HCT116 (cell line): ENCODE measurements around the gene ZNF414. TPM values are rescaled to one million over a fixed set of nuclear protein-coding genes. Genes with fewer than 3 reads are reported as not detected.

Source experiments
- ATAC-seq: fragments of 200-7000 bp; cut with Tn5 transposase; 2 replicates; pipeline ENCODE4 v1.9.1; 2020; ENCODE audit warnings: mild to moderate bottlenecking, moderate library complexity
- BruUV-seq: library from RNA; stranded (reverse); fragments of 400-500 nt; replicated peaks from 2 replicates; lab custom pipeline; 2021; lab: Mats Ljungman, UMichigan
- CTCF ChIA-PET: fragments of 300-600 bp; sonication (Branson Sonifier 250); formaldehyde crosslinking; loops from one replicate; lab custom pipeline; 2021; ENCODE audit warnings: antibody characterized with exemption; lab: Charles Lee
- POLR2A ChIA-PET: fragments of 300-600, 350-600 bp; sonication (Branson Sonifier 250); formaldehyde crosslinking; loops from one replicate; lab custom pipeline; 2021; ENCODE audit warnings: antibody characterized with exemption; lab: Charles Lee
- RAD21 ChIA-PET, 2 experiments: fragments of 300-600 bp; sonication (Branson Sonifier 250); formaldehyde crosslinking; loops; one replicate each; lab custom pipeline; 2023; ENCODE audit warnings: low total read pairs in 2 of 2; ENCODE audit not compliant: uncharacterized antibody in 2 of 2, unreplicated experiment in 2 of 2, low non-redundant PET in 1 of 2; lab: Charles Lee
- DNase-seq: peaks from one replicate; pipeline ENCODE4 v3.0.0-alpha.2; 2010; ENCODE audit warnings: low read depth, low spot score
- H2AFZ ChIP-seq: fragments of 200-600 bp; shearing (Covaris generic), sonication (generic); 2 replicates; pipeline ENCODE4 v1.6.1; 2017; ENCODE audit warnings: low read depth, mixed run types, mixed read lengths, antibody characterized with exemption, low read length; ENCODE audit not compliant: poor library complexity, severe bottlenecking
- H3K27ac ChIP-seq: 2 replicates; pipeline ENCODE4 v1.5.1; 2012; ENCODE audit warnings: low read depth, low read length
- H3K27me3 ChIP-seq: fragments of 200-600 bp; sonication (generic); 2 replicates; pipeline ENCODE4 v1.6.1; 2016; ENCODE audit warnings: mixed run types, low read length, mixed read lengths; ENCODE audit not compliant: insufficient read depth
- H3K36me3 ChIP-seq, 2 experiments: fragments of 200-500 bp in 1 of 2; fragments of 200-600 bp in 1 of 2; sonication (Bioruptor generic) in 1 of 2; sonication (generic) in 1 of 2; 2 replicates each; pipeline versions ENCODE4 v1.5.1 to v1.6.1; 2014 to 2016; ENCODE audit warnings: low read length in 2 of 2, inconsistent platforms in 1 of 2, mixed read lengths in 1 of 2, mixed run types in 1 of 2; ENCODE audit not compliant: insufficient read depth in 2 of 2, control insufficient read depth in 1 of 2
- H3K4me1 ChIP-seq, 2 experiments: fragments of 200-600 bp in 1 of 2; sonication (generic) in 1 of 2; 2 replicates each; pipeline versions ENCODE4 v1.5.1 to v1.6.1; 2012 to 2017; ENCODE audit warnings: low read length in 2 of 2, inconsistent platforms in 1 of 2, mild to moderate bottlenecking in 1 of 2, mixed read lengths in 1 of 2, mixed run types in 1 of 2, moderate library complexity in 1 of 2; ENCODE audit not compliant: insufficient read depth in 2 of 2, control insufficient read depth in 1 of 2
- H3K4me2 ChIP-seq: fragments of 200-600 bp; sonication (generic); 2 replicates; pipeline ENCODE4 v1.6.1; 2017; ENCODE audit warnings: mixed run types, low read length, mixed read lengths
- H3K4me3 ChIP-seq, 2 experiments: fragments of 200-600 bp in 1 of 2; sonication (generic) in 1 of 2; replicated peaks in 1 of 2; 2 replicates each; pipeline ENCODE4 v1.5.1; 2011 to 2016; ENCODE audit warnings: low read length in 2 of 2, control low read depth in 1 of 2, low read depth in 1 of 2, mild to moderate bottlenecking in 1 of 2, mixed read lengths in 1 of 2, mixed run types in 1 of 2
- H3K79me2 ChIP-seq: fragments of 200-600 bp; sonication (generic); 2 replicates; pipeline ENCODE4 v1.6.1; 2017; ENCODE audit warnings: mild to moderate bottlenecking, mixed run types, low read length, moderate library complexity, mixed read lengths; ENCODE audit not compliant: insufficient read depth
- H3K9ac ChIP-seq: fragments of 200-600 bp; sonication (generic); 2 replicates; pipeline ENCODE4 v1.6.1; 2016; ENCODE audit warnings: low read length, mixed read lengths
- H3K9me2 ChIP-seq: fragments of 200-600 bp; sonication (generic), shearing (Covaris generic); 2 replicates; pipeline ENCODE4 v1.6.1; 2017; ENCODE audit warnings: mixed run types, mild to moderate bottlenecking, moderate library complexity; ENCODE audit not compliant: insufficient read depth
- H3K9me3 ChIP-seq, 2 experiments: fragments of 200-500 bp in 1 of 2; fragments of 200-600 bp in 1 of 2; sonication (Bioruptor generic) in 1 of 2; sonication (generic) in 1 of 2; 2 replicates each; pipeline ENCODE4 v1.6.1; 2014 to 2017; ENCODE audit warnings: low read length in 2 of 2, mixed read lengths in 2 of 2, inconsistent platforms in 1 of 2, low read depth in 1 of 2, mild to moderate bottlenecking in 1 of 2, mixed run types in 1 of 2, moderate library complexity in 1 of 2; ENCODE audit not compliant: control insufficient read depth in 1 of 2, insufficient read depth in 1 of 2
- H4K20me1 ChIP-seq: fragments of 200-600 bp; sonication (generic), shearing (Covaris generic); 2 replicates; pipeline ENCODE4 v1.6.1; 2017; ENCODE audit warnings: mixed run types, mild to moderate bottlenecking, moderate library complexity; ENCODE audit not compliant: insufficient read depth
- CEBPB ChIP-seq: IDR thresholded peaks from 2 replicates; pipeline ENCODE4 v1.6.1; 2012; ENCODE audit warnings: low read depth
- EGR1 ChIP-seq: IDR thresholded peaks from 2 replicates; pipeline ENCODE4 v1.6.1; 2012; ENCODE audit warnings: low read depth
- ELF1 ChIP-seq: IDR thresholded peaks from 2 replicates; pipeline ENCODE4 v1.6.1; 2012; ENCODE audit warnings: low read depth, borderline replicate concordance
- EZH2 ChIP-seq: fragments of 200-600 bp; sonication (generic); IDR thresholded peaks from 2 replicates; pipeline ENCODE4 v1.6.1; 2017; ENCODE audit warnings: antibody characterized with exemption, mixed run types
- POLR2A ChIP-seq: IDR thresholded peaks from 2 replicates; pipeline ENCODE4 v1.7.0; 2011; ENCODE audit warnings: borderline replicate concordance; ENCODE audit not compliant: insufficient read depth, insufficient read length; ENCODE audit errors: extremely low read depth
- POLR2AphosphoS5 ChIP-seq: IDR thresholded peaks from 2 replicates; pipeline ENCODE4 v1.6.1; 2011; ENCODE audit warnings: mild to moderate bottlenecking, low read depth, low read length, moderate library complexity
- RAD21 ChIP-seq: IDR thresholded peaks from 2 replicates; pipeline ENCODE4 v1.6.1; 2012; ENCODE audit warnings: low read depth, mild to moderate bottlenecking
- YY1 ChIP-seq: IDR thresholded peaks from 2 replicates; pipeline ENCODE4 v1.6.1; 2011; ENCODE audit warnings: low read length, low read depth, moderate library complexity, mild to moderate bottlenecking; ENCODE audit not compliant: insufficient replicate concordance; ENCODE audit errors: extremely low read depth
- ZNF274 ChIP-seq: fragments of 200-500 bp; sonication (Bioruptor generic); IDR thresholded peaks from 2 replicates; pipeline ENCODE4 v1.6.1; 2014; ENCODE audit warnings: mild to moderate bottlenecking, low read depth, low read length, inconsistent platforms
- intact Hi-C: fragments of 100-400 bp; cut with micrococcal nuclease; formaldehyde crosslinking; loops from 2 replicates; pipeline ENCODE4 v1.10.0; 2022
- total RNA-seq: library from RNA; stranded (reverse); gene quantifications from one replicate; pipeline ENCODE4 v1.2.1, GENCODE V29; 2021; ENCODE audit not compliant: unreplicated experiment
- TF ChIP-seq, protein P1 (sequence below), 3 experiments: fragments of 200-600 bp in 1 of 3; sonication (generic) in 1 of 3; IDR thresholded peaks in 2 of 3; conservative IDR thresholded peaks in 1 of 3; 2 replicates each; pipeline ENCODE4 v1.5.1; 2012 to 2017; ENCODE audit warnings: low read depth in 2 of 3, low read length in 2 of 3, antibody characterized with exemption in 1 of 3, borderline replicate concordance in 1 of 3, control low read depth in 1 of 3, mild to moderate bottlenecking in 1 of 3, mixed read lengths in 1 of 3, mixed run types in 1 of 3, moderate library complexity in 1 of 3; ENCODE audit not compliant: insufficient read depth in 1 of 3
- TF ChIP-seq, protein P2 (sequence below): IDR thresholded peaks from 2 replicates; pipeline ENCODE4 v1.6.1; 2012
- TF ChIP-seq, protein P3 (sequence below): IDR thresholded peaks from 2 replicates; pipeline ENCODE4 v1.6.1; 2011; ENCODE audit warnings: mild to moderate bottlenecking, low read length, moderate library complexity; ENCODE audit not compliant: insufficient replicate concordance; ENCODE audit errors: extremely low read depth

The ZNF414 gene
- total RNA-seq, 1 experiment from 2014 or later = 31.9 TPM

DNA sequence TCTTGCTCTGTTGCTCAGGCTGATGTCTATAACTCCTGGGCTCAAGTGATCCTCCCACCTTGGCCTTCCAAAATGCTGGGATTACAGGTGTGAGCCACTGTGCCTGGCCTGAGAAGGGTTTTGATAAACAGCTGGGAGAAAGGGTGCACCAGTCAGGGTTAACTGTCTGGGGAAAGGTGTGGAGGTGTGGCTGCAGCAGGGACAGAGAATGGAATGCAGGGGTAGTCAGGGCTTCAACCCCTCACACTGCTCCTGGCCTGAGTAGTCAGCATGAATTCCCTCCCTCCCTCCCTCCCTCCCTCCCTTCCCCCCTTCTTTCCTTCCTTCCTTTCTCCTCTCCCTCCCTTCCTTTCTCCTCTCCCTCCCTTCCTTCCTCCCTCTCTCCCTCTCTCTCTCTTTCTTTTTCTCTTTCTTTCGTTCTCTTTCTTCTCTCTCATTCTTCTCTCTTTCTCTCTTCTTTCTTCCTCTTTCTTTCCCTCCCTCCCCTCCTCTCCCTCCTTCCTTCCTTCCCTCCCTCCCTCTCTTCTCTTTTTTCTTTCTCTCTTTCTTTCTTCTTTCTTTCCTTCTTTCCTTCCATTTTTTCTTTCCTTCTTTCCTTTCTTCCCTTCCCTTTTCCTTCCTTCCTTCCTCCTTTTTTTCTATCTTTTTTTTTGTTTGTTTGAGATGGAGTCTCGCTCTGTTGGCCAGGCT is 47.3 kb upstream of the ZNF414 start (continued):
- TF ChIP-seq EZH2 = no peak

DNA sequence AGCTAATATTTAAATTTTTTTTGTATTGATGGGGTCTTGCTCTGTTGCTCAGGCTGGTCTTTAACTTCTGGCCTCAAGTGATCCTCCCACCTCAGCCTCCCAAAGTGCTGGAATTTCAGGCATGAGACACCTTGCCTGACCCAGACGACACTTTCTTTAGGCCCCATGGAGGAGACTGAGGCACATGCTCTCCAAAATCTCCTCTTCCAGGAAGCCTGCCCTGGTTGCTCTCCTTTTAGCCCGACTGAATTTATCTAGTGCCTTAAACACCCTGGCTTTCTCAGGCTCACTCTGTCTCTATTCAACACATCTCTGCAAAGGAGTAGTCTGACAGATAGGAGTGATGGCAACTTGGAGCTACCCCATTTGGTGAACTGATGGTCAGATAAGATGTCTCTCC is 44.4 kb upstream of the ZNF414 start:
- POLR2A ChIA-PET = interaction anchor here (2.2 kb wide), 1 partner anchor 45 kb away, joined by 8 read pairs; the partner anchor contains the start of gene ZNF414
- Histone ChIP-seq H4K20me1 (no peaks in the 10 kb centered on the region), H3K9me3 (no peaks in the 10 kb centered on the region), H3K27ac (no peak overlapping the region), H3K4me1 (no peaks in the 10 kb centered on the region), H2AFZ (no peak overlapping the region), H3K4me3 (no peak overlapping the region), H3K4me2 (no peak overlapping the region), H3K36me3 (no peaks in the 10 kb centered on the region), H3K79me2 (no peaks in the 10 kb centered on the region), H3K27me3 (no peaks in the 10 kb centered on the region), H3K9ac (no peak overlapping the region), H3K9me2 (no peaks in the 10 kb centered on the region)
- DNase-seq (no peak), ATAC-seq (no peak)
- RAD21 ChIA-PET = no interaction called here
- TF ChIP-seq POLR2AphosphoS5 (no peak), CEBPB (no peak), YY1 (no peak), ELF1 (no peak), ZNF274 (no peak), RAD21 (no peak), POLR2A (no peak), EGR1 (no peak)
- TF ChIP-seq, protein P1, sequence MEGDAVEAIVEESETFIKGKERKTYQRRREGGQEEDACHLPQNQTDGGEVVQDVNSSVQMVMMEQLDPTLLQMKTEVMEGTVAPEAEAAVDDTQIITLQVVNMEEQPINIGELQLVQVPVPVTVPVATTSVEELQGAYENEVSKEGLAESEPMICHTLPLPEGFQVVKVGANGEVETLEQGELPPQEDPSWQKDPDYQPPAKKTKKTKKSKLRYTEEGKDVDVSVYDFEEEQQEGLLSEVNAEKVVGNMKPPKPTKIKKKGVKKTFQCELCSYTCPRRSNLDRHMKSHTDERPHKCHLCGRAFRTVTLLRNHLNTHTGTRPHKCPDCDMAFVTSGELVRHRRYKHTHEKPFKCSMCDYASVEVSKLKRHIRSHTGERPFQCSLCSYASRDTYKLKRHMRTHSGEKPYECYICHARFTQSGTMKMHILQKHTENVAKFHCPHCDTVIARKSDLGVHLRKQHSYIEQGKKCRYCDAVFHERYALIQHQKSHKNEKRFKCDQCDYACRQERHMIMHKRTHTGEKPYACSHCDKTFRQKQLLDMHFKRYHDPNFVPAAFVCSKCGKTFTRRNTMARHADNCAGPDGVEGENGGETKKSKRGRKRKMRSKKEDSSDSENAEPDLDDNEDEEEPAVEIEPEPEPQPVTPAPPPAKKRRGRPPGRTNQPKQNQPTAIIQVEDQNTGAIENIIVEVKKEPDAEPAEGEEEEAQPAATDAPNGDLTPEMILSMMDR (IDR thresholded peaks at IDR 0.05 in 2 of 3, conservative IDR thresholded peaks at IDR 0.05 in 1 of 3; ENCODE audit: borderline replicate concordance in 1 of 3, insufficient read depth in 1 of 3, low read depth in 2 of 3, low read length in 2 of 3) = no peak
- TF ChIP-seq, protein P2, sequence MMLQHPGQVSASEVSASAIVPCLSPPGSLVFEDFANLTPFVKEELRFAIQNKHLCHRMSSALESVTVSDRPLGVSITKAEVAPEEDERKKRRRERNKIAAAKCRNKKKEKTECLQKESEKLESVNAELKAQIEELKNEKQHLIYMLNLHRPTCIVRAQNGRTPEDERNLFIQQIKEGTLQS = no peak
- TF ChIP-seq, protein P3, sequence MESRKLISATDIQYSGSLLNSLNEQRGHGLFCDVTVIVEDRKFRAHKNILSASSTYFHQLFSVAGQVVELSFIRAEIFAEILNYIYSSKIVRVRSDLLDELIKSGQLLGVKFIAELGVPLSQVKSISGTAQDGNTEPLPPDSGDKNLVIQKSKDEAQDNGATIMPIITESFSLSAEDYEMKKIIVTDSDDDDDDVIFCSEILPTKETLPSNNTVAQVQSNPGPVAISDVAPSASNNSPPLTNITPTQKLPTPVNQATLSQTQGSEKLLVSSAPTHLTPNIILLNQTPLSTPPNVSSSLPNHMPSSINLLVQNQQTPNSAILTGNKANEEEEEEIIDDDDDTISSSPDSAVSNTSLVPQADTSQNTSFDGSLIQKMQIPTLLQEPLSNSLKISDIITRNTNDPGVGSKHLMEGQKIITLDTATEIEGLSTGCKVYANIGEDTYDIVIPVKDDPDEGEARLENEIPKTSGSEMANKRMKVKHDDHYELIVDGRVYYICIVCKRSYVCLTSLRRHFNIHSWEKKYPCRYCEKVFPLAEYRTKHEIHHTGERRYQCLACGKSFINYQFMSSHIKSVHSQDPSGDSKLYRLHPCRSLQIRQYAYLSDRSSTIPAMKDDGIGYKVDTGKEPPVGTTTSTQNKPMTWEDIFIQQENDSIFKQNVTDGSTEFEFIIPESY = no peak
- BruUV-seq = no TSS peak
- intact Hi-C loops = no loop called here
- CTCF ChIA-PET = interaction anchor here (1.6 to 2.5 kb wide), 2 partner anchors 20 to 23 kb away, joined by 4 to 10 read pairs; partner anchors contain the start of gene MYO1F
